GM20431 (cell line): ENCODE data around the gene YBX3.

ENCODE experiments used
- in situ Hi-C: fragments of 300-500 bp; cut with MseI, MboI; formaldehyde crosslinking; loops from one replicate; pipeline ENCODE4 v1.15.0; 2020; ENCODE audit warnings: low sequenced_read_pairs; ENCODE audit not compliant: unreplicated experiment

Gene YBX3

DNA sequence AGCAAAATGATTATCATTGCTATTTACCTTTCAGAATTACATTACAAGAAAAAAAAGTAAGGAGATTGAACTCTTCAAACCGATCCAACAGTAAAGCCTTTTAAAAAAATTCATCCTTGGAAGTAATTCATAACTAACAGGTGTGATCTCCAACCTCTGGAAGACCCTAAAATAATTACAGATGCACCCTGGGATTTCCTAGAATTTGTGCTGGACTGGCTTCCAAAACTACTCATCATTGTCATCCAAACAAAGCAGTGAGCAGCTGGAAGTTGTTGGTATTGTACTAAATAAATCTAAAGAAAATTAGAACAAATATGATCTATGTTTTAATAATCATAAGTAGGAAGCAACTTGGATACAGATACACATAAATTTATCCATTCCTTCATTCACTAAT, 1.9 kb upstream of the YBX3 start:
- in situ Hi-C loops = no loop called here

GRCh38 chr12:10722502-10722904, 620 bp downstream of the YBX3 start:
- in situ Hi-C loops = no loop called here

DNA sequence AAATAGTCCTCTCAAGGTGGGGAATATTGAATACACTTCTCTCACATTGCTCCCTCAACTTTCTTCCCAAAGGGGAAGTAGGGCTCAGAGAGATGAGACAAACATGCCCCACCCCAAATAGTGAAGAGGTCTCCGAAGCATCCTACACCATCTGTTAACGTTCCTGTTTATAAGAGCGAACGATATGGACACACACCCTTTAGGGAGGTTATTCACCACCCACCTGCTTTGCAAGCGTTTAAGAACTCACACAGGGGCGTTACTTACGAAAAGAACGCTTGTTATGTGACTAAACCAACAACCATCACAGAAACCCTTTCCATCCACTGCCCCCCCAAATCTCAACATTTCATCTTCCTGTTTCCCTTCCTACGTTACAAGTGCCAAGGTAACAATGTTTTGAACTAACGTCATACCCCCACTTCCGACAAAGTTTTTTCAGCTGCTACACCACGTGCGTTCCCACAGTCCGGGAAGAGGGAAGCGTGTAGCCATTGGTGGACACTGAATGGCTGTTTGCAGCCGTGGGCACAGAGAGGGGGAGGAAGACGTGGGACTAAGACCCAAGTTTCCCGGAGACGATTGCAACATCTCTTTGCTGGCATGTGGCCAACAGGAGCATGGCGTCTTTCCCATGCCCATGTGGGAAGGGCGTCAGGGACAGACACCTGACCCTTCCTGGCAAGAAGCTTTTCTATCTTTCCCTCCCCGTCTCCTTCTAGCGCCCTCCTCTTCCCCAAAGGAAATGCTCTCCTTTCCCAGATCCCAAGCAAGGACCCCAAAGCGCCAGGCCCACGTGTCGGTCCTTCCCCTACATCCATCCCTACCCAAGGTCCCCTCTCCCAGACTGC, 1.2 kb downstream of the YBX3 start:
- in situ Hi-C loops = no loop called here

DNA sequence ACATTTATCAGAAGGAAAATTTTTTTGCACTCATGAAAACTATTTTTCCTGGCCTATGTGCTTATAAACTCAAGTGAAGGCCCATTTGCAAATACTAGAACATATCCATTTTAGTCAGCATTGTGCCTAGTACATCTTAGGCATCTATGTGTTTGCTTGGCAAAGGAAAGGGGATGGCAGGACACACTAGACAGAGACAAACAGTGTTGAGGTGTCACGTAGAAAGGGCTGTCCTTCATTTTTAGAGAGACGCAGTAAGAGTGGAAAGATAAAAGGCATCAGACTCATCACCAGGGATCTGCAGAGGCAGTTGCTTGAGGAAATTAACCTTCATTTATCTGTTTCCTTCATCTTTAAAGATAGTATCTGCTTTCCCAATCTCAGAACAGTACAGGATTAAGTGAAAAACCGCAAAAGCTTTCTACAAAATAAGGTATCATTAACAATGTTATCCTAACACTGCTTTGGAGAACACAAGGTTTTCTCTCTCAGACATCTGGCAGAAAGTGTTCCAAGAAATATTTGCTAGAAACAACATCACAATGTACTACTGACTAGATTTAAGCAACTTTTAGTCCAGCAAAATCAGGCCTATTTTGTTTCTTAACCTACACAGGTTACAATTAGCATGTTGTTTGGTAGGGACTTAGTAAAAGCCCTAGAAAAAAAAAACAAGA, 2.0 kb downstream of the YBX3 start:
- in situ Hi-C loops = no loop called here

- in situ Hi-C loops = no loop called here
Measured at GRCh38 chr12:10719482-10719881, 3.6 kb downstream of the YBX3 start.

- in situ Hi-C loops = no loop called here
Measured at GRCh38 chr12:10718279-10718821, 4.8 kb downstream of the YBX3 start.

DNA sequence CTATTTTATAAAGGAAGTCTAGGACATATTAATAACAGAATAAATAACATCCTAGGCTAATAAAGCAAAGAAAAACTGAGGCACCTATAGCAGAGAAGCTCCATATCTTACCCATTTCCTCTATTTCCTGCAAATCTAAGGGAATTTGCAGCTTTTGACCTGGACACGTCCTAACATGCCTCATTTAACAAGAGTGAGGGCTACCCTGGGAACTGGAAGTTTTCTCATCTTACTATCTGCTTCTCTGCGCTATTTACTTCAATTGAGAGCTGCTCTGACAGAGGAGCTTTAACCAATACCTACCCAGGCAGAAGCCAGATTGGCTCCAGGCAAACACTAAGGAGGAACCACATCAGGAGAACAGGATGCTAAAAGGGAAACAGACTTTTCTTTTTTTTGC, 5.7 kb downstream of the YBX3 start:
- in situ Hi-C loops = no loop called here

DNA sequence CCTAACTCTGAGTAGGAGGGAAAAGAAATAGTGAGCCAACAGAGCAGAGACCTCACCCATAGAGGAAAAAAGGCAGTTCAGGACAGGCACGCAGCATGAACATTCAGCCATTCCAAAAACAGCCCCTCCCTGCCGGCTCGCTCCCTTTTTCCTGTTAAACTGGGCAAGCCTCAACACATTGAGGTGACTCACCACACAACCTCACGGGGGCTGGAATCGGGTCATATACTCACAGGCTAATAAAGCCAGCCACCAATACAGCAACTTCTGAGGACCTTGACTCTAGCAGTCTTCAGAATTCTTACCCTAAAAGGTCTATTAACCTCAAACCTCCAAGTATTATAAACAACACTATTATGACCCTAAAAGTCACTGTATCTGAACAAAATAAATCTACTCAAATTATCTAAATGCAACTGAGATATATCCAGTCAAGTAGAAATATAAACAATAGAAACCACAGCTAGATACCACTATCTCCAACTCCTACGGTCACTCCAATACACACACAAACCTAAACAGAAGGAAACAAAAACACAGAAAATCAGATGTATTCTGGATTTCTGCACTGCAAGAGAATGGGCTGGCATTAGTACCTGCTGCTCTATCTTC, 6.3 kb downstream of the YBX3 start:
- in situ Hi-C loops = no loop called here

DNA sequence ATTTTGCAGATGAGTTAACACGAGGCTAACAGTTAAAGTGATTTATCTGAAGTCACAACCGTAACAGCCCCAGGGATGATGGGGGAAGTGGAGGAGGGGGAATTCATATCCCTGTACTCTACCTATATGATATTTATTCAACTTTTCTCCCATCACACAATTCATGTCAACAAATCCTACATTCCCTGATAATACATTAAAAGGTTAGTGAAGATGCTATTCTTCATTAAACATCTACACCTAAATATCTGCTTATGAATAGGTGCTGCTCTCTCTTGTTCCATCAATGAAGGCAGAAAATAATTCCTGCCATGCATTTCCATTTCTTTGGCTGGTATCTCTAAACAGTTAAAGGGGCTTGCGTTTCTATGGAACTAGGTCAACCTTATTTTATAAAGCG, 6.8 kb downstream of the YBX3 start:
- in situ Hi-C loops = no loop called here

- in situ Hi-C loops = no loop called here
Measured at GRCh38 chr12:10715491-10715890, 7.6 kb downstream of the YBX3 start.

DNA sequence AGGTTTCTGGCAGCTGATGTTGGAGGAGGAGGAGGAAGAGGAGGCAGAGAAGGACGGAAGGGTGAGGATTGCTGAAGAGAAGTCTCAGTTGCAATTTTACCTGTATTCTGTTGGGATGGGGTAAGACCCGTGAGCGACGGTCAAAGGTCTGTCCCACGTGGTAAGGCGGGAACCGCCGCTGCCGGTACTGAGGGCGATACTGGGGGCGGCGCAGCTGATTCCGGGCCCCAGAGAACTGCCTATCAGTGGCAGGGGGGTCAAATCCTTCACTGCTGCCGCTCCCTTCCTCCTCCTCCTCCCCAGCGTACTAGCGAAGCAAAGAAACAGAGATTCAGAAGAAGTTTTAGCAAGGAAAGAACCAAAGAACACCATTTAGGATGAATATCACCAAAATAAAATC, 13.3 kb downstream of the YBX3 start:
- in situ Hi-C loops = no loop called here

DNA sequence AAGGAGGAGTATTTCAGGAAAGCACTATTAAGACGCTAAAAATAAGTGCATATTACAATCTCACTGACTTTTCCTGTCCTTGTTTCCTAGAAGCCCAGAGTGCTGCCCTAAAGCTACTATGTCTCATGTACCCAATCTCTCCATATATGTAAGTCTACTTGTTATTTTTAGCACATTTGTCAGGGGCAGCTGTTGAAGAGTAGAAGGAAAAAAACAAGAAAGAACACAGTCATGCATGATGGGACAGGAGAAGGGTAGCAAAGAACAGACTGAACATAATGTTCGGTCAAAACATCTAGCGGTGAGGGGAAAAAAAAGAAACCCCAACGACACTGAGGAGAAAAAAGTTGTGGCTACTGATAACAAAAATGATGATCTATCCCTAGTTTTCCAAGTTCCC, 14.3 kb downstream of the YBX3 start:
- in situ Hi-C loops = no loop called here

DNA sequence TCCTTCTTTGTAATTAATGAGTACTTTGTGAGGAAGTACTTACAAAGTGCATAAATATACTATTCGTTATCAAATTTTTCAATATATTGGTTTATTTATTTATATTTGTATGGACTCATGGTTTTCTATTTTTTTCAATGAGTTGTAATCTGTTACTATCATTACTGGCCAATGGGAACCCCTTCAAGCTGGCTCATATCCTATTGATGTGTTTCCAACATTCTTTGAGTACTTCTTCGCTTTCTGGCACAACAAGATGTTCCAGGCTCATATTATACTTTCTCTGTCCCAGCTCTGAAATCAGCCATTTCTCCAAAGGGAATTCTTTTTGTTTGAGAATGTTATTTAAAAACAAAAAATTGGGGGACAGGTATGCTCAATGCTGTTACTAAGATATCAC, 17.5 kb downstream of the YBX3 start:
- in situ Hi-C loops = no loop called here

DNA sequence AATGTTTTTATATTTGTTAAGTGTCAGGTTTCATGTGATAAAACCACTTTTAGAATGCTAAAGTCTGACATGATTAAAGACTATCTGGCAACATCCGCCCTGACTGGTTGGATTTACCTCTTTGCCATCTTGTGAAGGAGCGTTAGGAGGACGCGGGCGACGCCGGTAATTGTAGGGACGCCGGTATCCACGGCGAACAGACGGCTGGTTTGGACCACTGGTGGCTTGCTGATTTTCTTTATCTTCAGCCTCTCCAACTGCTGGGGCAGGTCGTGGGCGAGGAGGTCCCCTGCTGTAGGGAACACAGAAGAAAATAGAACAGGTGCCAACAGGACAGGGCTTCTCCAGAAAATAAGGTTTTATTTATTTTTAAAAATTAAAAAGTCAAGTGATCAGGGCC, 21.3 kb downstream of the YBX3 start:
- in situ Hi-C loops = no loop called here

DNA sequence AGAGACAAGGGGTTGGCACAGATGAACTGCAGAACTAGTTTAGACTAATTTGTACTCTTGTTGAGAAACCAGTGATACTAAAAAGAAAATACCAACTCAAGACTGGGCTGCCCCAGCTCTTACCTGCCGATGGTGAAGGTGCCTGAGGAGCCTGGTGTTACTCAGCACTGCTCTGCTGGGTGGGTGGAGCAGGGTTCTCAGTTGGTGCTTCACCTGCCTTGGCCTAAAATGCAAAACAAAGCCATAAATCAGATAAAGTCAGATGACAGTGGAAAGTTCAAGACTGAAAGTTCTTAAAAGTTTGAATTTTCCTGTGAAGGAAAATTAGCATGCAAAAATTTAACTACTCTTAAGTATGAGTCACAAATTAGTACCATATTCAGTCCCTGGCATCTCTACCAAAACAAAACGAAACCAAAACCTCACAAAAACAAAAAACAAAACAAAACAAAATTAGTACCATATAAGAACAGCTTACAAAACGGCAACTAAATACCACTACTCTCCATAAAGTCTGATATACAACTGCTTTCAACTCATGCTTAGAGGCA, 21.9 kb downstream of the YBX3 start:
- in situ Hi-C loops = no loop called here

GRCh38 chr12:10700581-10700980, 22.5 kb downstream of the YBX3 start:
- in situ Hi-C loops = no loop called here

DNA sequence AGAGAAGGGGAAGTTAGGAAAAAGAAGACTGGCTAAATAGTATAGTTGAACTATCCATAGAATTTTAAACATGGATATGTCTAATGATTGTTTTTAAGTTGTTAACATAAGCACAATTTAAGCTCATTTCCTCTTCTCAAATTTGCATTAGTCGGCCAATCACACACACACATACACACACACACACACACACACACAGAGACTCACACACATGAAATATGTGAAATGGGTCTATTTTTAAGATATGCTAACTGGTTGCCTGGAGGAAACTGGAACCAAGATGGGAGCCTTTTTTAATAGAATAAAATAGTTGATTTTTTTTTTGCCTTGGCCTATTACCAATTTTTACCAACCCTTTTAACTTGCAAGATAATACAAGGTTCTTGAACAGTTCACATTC, 25.3 kb downstream of the YBX3 start:
- in situ Hi-C loops = no loop called here

GRCh38 chr12:10697156-10697555, 26.0 kb downstream of the YBX3 start:
- in situ Hi-C loops = no loop called here

- in situ Hi-C loops = no loop called here
Measured at GRCh38 chr12:10690906-10691305, 32.2 kb downstream of the YBX3 start.

GRCh38 chr12:10689146-10689545, 34.0 kb downstream of the YBX3 start:
- in situ Hi-C loops = no loop called here

DNA sequence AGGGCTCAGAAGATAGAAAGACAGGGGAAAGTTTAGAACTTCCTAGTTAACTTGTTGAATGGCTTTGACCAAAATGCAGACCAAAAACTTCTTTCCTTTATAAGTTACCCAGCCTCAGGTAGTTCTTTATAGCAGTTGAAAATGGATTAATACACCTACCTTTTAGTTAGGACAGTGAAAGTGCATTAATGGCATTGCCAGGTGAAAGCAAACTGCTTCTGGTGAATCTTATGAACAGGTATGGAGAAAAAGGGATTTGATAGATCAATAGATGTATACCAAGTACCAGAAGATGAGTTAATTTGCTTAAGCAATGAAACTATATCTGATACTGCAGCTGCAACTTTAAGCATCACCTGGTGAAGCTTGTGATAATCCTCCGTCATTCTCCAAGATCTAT, 35.1 kb downstream of the YBX3 start:
- in situ Hi-C loops = no loop called here
